Naive thymus-derived CD8-positive, alpha-beta T cell (primary cell): ENCODE results near the gene HOXA7. TPM values are rescaled to one million over a fixed set of nuclear protein-coding genes. Genes with fewer than 3 reads are reported as not detected.

Experiments used
- ATAC-seq, 2 donors: fragments of 150-1000 bp; cut with Tn5 transposase in 1 of 2; sonication (Bioruptor Pico), chemical (Tn5 transposase) in 1 of 2; 1 replicate in 1 of 2; 2 replicates in 1 of 2; pipeline ENCODE4 v1.10.0; 2021; ENCODE audit warnings: mild to moderate bottlenecking in 2 of 2, moderate library complexity in 2 of 2
- POLR2A ChIA-PET: fragments of 350-600 bp; sonication (Branson Sonifier 250); formaldehyde crosslinking; loops from one replicate; lab custom pipeline; 2021; ENCODE audit warnings: antibody characterized with exemption; lab: Charles Lee
- DNase-seq, 10 donors: peaks; one replicate each; pipeline versions ENCODE4 v3.0.0 to v3.0.0-alpha.2; 2020 to 2022
- H3K27ac Mint-ChIP-seq, 10 donors: one replicate each; pipeline ENCODE4 v1.8.0; 2020 to 2022; ENCODE audit warnings: mild to moderate bottlenecking in 10 of 10, mixed read lengths in 10 of 10, moderate library complexity in 4 of 10, inconsistent platforms in 1 of 10
- H3K27me3 Mint-ChIP-seq, 5 donors: one replicate each; pipeline ENCODE4 v1.8.0; 2021 to 2022; ENCODE audit warnings: mixed read lengths in 5 of 5
- H3K36me3 Mint-ChIP-seq, 3 donors: one replicate each; pipeline ENCODE4 v1.8.0; 2020 to 2022; ENCODE audit warnings: mixed read lengths in 3 of 3, mild to moderate bottlenecking in 2 of 3, inconsistent platforms in 1 of 3
- H3K4me1 Mint-ChIP-seq, 4 donors: one replicate each; pipeline ENCODE4 v1.8.0; 2021 to 2022; ENCODE audit warnings: mixed read lengths in 4 of 4
- H3K4me3 Mint-ChIP-seq, 10 donors: one replicate each; pipeline ENCODE4 v1.8.0; 2020 to 2022; ENCODE audit warnings: mild to moderate bottlenecking in 10 of 10, mixed read lengths in 10 of 10, moderate library complexity in 6 of 10, inconsistent platforms in 1 of 10
- H3K9me3 Mint-ChIP-seq, 9 donors: one replicate each; pipeline ENCODE4 v1.8.0; 2020 to 2022; ENCODE audit warnings: mixed read lengths in 9 of 9, mild to moderate bottlenecking in 3 of 9, inconsistent platforms in 1 of 9, moderate library complexity in 1 of 9
- polyA plus RNA-seq, 3 donors: library from polyadenylated mRNA; unstranded; fragments of 300-500 nt; fragmentation: Illumina TruSeq; gene quantifications; one replicate each; pipeline ENCODE4 v1.2.3, GENCODE V29; 2021
- total RNA-seq, 8 experiments: library from RNA in 2 of 8; stranded (reverse) in 2 of 8; gene quantifications; one replicate each; pipeline ENCODE4 v1.2.3 and lab custom pipeline; 2021 to 2026

The HOXA7 gene
- total and polyA plus RNA-seq, 5 experiments from 2014 or later, result not detected

DNA sequence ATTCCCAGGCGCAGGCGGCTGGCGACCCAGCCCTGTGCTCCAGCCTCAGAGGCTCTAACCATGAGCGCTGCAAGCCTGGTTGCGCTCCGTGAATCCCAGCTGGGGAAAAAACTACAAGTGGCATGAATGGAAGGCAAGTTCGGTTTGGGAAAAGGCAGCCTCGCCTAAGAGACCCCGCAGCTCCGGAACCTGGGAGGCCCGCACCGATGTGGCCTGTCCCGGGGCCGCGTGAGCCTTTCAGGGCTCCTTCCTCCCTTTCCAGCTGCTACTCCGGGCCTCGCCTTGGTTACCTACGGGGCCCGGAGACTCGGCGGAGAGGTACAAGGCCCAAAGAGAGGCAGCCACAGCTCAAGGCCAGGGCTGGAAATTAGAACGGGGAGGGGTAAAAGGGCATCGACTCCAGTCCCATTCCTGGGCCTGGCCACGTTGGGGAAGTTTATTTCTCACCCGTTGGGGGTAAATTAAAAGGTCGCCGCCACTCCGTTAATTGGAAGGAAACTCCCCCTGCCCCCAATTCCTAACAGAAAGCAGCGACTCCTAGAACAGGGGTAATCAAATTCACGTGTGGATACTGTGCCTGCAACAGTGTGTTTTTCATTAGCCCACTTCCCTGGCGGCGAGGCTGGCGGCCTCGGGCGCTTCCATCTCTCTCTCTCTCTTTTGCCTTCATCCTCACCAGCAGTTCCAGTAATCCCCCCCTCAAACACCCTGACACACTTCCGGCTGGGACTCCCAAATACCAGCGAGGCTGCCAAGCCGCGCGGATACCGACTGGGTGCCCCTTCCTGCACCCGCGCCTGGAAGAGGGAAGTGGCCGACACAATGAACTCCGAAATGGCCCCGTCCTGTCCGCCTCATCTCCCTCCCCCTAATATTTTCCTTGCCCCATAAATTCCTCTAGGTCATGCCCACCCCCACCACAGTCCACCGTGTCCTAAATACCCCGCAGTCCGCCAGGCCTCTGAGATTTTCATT is 10.3 kb upstream of the HOXA7 start:
- Mint-ChIP-seq H3K27ac (peak overlapping the region in 4 of 10 donors; percentile 7 to 88 (median 81)), H3K4me3 (peak overlapping the region in 9 of 10 donors; percentile 26 to 76 (median 52)), H3K27me3 (peaks cover 42 to 95% (median 71%) of the 10 kb centered on the region in 5 donors), H3K9me3 (peaks cover 0 to 8% (median 0%) of the 10 kb centered on the region in 9 donors), H3K36me3 (peaks cover 0 to 2% (median 1%) of the 10 kb centered on the region in 3 donors), H3K4me1 (peaks cover 18 to 64% (median 44%) of the 10 kb centered on the region in 4 donors)
- POLR2A ChIA-PET, result no interaction called here
- no peak for ATAC-seq
- DNase-seq, result no peak

DNA sequence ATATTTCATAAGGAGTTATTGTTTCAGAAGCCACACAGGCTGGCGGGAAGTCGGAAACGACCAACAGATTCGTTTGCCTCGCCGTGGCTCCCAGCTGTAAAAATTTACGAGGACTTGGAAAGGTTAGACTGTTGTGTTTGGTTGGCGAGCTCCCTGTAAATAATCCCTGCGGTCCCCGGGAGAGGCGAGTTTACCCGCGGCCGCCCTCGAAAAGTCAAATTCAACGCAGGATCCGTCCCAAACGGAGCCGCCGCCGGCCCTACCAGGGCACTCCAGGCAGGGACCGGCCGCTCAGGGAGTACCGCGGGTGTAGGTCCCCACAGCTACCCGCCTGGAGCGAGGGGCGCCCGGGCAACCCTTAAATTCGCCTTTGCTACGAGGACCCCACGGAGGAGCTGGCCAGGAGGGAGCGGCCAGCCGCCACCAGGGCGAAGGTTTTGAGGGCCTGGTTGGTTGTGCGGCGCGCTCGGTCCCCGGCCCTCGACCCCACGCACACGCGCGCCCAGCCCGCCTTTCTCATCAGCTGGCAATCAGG is 9.6 kb upstream of the HOXA7 start:
- H3K27me3 Mint-ChIP-seq, result peaks cover 39 to 89% (median 65%) of the 10 kb centered on the region in 5 donors
- POLR2A ChIA-PET, result interaction anchor here (0.5 kb wide), 1 partner anchor 45 kb away, joined by 3 read pairs; no protein-coding TSS in a partner anchor
- peak in 1 of 10 donors; percentile 54 for DNase-seq
- peaks cover 0 to 8% (median 0%) of the 10 kb centered on the region in 9 donors for H3K9me3 Mint-ChIP-seq
- H3K4me1 Mint-ChIP-seq, result peaks cover 17 to 60% (median 41%) of the 10 kb centered on the region in 4 donors
- peaks cover 0 to 2% (median 0%) of the 10 kb centered on the region in 3 donors for H3K36me3 Mint-ChIP-seq
- peak overlapping the region in 8 of 10 donors; percentile 43 to 81 (median 71) for H3K4me3 Mint-ChIP-seq
- ATAC-seq, result no peak
- H3K27ac Mint-ChIP-seq, result peak overlapping the region in 3 of 10 donors; percentile 81 to 91 (median 88)

DNA sequence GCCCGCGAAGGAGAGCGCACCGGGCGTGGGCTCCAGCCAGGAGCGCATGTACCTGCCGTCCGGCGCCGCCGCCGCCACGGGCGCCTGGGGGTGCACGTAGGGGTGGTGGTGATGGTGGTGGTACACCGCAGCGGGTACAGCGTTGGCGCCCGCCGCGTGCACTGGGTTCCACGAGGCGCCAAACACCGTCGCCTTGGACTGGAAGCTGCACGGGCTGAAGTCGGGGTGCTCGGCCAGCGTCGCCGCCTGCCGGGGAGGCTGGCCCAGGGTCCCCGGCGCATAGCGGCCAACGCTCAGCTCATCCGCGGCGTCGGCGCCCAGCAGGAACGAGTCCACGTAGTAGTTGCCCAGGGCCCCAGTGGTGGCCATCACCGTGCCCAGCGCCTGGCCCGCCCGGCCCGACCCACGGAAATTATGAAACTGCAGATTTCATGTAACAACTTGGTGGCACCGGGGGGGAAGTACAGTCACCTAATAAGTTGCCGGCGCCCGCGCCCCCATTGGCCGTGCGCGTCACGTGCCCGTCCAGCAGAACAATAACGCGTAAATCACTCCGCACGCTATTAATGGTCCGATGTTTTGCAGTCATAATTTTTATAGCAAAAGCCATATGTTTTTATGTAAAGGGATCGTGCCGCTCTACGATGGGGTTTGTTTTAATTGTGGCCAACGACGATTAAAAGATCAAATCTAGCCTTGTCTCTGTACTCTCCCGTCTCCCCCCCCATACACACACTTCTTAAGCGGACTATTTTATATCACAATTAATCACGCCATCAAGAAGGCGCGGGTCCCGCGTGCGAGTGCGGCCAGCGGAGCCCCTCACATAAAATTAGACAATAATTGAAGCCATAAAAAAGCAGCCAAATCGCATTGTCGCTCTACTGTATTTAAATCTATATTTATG is 8.9 kb upstream of the HOXA7 start, which contains the start of gene HOXA9:
Gene HOXA9, minus strand, starts transcription at position 449 of the 907 bp plus-strand sequence. Its CDS starts 80 bp downstream, at position 369.
- peaks cover 36 to 82% (median 61%) of the 10 kb centered on the region in 5 donors for H3K27me3 Mint-ChIP-seq
- H3K27ac Mint-ChIP-seq, result peak within 1 kb of the TSS in 4 of 10 donors; percentile 7 to 91 (median 84)
- no peak for ATAC-seq
- POLR2A ChIA-PET, result interaction anchor here (0.5 kb wide), 1 partner anchor 44 kb away, joined by 3 read pairs; no protein-coding TSS in a partner anchor
- peak in 1 of 10 donors; percentile 56 for DNase-seq
- H3K9me3 Mint-ChIP-seq, result peaks cover 0 to 8% (median 0%) of the 10 kb centered on the region in 9 donors
- H3K36me3 Mint-ChIP-seq, result peaks cover 0 to 2% (median 0%) of the 10 kb centered on the region in 3 donors
- H3K4me1 Mint-ChIP-seq, result peaks cover 18 to 63% (median 41%) of the 10 kb centered on the region in 4 donors
- peak within 1 kb of the TSS; percentile 46 to 81 (median 66) for H3K4me3 Mint-ChIP-seq

DNA sequence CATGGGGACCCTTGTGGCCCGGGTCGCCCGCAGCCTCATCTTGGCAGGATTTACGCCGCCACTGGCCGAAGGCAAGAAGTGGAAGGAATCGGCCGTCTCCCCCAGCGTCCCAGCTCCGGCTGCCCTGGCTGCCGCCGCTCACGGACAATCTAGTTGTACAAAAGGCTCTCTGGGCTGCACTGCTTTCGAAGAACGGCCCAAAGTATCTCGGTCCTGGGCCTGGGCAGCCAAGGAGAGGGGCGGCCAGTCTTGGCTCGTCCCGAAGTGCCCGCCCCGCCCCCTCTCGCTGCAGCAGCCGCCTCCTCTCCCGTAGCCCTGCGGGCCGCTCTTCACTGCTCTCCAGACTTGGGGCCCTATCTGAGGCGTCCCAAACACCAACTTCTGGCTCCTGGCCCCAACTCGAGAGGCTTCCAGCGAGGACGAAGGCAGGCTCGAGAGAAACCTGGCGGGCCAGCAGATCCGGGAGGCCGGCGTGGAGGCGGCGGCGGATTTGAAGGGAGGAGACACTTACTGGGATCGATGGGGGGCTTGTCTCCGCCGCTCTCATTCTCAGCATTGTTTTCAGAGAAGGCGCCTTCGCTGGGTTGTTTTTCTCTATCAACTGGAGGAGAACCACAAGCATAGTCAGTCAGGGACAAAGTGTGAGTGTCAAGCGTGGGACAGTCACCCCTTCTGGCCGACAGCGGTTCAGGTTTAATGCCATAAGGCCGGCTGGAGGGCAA is 8.1 kb upstream of the HOXA7 start:
- POLR2A ChIA-PET, result interaction anchor here (0.6 kb wide), 1 partner anchor 20 kb away, joined by 3 read pairs; the partner anchor contains the start of gene HOXA11
- peak overlapping the region in 9 of 10 donors; percentile 9 to 56 (median 37) for H3K4me3 Mint-ChIP-seq

DNA sequence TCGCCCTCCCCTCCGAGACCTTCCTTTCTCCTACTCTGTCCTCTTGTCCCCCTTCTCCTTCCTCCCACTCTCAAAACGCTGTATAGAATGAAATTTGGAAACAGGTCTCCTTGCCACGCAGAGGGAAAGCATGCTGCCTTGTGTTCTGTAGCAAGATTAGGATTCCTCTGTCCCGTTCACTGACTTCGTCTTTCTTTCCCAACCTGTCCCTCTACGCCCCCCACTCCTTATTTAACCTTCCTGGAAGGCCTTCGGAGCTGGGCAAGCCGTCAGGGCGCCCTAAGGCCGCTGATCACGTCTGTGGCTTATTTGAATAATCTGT is 7.5 kb upstream of the HOXA7 start:
- peaks cover 17 to 61% (median 44%) of the 10 kb centered on the region in 4 donors for H3K4me1 Mint-ChIP-seq
- H3K4me3 Mint-ChIP-seq, result peak overlapping the region in 6 of 10 donors; percentile 3 to 48 (median 32)
- H3K9me3 Mint-ChIP-seq, result peaks cover 0 to 8% (median 0%) of the 10 kb centered on the region in 9 donors
- peak overlapping the region in 3 of 10 donors; percentile 5 to 63 (median 63) for H3K27ac Mint-ChIP-seq
- ATAC-seq (no peak), DNase-seq (no peak)
- H3K36me3 Mint-ChIP-seq, result peaks cover 0 to 2% (median 0%) of the 10 kb centered on the region in 3 donors
- H3K27me3 Mint-ChIP-seq, result peaks cover 42 to 86% (median 68%) of the 10 kb centered on the region in 5 donors
- POLR2A ChIA-PET, result interaction anchor here (0.6 kb wide), 1 partner anchor 21 kb away, joined by 3 read pairs; the partner anchor contains the start of gene HOXA11

More for the DNA sequence above, 8.1 kb upstream of the HOXA7 start:
- Mint-ChIP-seq H3K27me3 (peaks cover 41 to 84% (median 63%) of the 10 kb centered on the region in 5 donors), H3K9me3 (peaks cover 0 to 8% (median 0%) of the 10 kb centered on the region in 9 donors), H3K36me3 (peaks cover 0 to 2% (median 0%) of the 10 kb centered on the region in 3 donors), H3K4me1 (peaks cover 18 to 65% (median 43%) of the 10 kb centered on the region in 4 donors), H3K27ac (peak overlapping the region in 2 of 10 donors; percentile 63 to 91)
- ATAC-seq (no peak), DNase-seq (peak in 1 of 10 donors; percentile 59)

DNA sequence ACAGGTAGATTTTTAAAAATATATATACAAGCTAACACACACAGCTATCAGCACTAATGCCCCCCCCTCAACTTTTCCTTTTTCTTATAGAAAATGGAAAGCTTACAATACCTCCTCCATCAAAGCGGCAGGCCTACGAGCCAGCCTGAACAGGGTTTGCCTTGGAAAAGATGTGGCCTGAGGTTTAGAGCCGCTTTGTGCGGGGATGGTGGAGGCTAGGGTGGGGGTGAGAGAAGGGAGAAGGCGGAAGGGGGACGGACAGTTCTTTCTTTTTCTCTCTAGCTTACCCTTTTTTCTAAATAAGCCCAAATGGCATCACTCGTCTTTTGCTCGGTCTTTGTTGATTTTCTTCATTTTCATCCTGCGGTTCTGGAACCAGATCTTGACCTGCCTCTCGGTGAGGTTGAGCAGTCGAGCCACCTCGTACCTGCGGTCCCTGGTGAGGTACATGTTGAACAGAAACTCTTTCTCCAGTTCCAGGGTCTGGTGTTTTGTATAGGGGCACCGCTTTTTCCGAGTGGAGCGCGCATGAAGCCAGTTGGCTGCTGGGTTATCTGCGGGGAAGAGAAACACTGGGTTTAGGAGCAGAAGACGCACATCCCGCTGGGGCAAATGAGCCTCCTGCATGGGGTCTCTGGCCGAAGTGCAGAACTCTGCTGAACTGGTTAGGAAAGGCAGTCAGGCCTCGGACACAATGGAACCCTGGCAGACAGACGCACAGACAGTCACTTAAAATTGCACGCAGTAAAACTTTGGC is 7.0 kb upstream of the HOXA7 start:
- Mint-ChIP-seq H3K4me1 (peaks cover 15 to 61% (median 42%) of the 10 kb centered on the region in 4 donors), H3K36me3 (peaks cover 0 to 3% (median 0%) of the 10 kb centered on the region in 3 donors), H3K4me3 (peak overlapping the region in 3 of 10 donors; percentile 45 to 46 (median 45)), H3K27ac (peak overlapping the region in 2 of 10 donors; percentile 63), H3K27me3 (peaks cover 41 to 86% (median 67%) of the 10 kb centered on the region in 5 donors), H3K9me3 (peaks cover 0 to 4% (median 0%) of the 10 kb centered on the region in 9 donors)
- POLR2A ChIA-PET, result interaction anchor here (1.6 kb wide), 1 partner anchor 21 kb away, joined by 3 read pairs; the partner anchor contains the start of gene HOXA11
- ATAC-seq (no peak), DNase-seq (peak in 1 of 10 donors; percentile 34)

DNA sequence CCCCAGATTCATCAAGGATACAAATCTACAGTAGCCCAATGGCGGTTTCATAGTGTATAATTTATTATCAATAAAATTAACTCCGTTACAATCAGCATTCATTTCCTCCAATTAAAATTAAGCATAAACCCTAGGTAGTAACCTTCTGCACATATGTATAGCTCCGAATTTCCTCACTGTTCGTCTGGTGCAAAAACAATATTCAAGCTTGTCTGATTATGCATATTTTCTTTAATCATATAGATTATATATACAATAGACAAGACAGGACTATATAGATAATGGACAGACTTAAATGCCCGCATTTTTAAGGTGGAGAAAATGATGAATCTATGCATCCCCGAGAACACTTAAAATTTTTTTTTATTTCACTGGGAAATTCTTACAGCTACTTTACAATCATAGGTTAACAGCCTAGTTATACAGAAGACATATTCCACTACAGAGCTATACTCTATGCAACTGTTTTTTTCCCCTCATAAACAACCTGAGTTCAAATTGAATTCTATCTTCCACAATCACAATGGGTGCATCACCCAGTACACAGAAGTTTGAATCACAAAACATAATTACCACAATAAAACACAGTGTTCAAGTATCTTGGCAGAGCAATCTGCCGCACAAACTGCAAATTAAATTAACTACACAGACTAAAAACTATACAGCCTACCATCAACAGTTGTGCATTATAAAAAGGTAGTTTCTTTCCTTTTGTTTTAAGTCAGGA is 6.2 kb upstream of the HOXA7 start:
- peaks cover 0 to 3% (median 0%) of the 10 kb centered on the region in 3 donors for H3K36me3 Mint-ChIP-seq
- peaks cover 41 to 86% (median 67%) of the 10 kb centered on the region in 5 donors for H3K27me3 Mint-ChIP-seq
- H3K9me3 Mint-ChIP-seq, result peaks cover 0 to 4% (median 0%) of the 10 kb centered on the region in 9 donors

DNA sequence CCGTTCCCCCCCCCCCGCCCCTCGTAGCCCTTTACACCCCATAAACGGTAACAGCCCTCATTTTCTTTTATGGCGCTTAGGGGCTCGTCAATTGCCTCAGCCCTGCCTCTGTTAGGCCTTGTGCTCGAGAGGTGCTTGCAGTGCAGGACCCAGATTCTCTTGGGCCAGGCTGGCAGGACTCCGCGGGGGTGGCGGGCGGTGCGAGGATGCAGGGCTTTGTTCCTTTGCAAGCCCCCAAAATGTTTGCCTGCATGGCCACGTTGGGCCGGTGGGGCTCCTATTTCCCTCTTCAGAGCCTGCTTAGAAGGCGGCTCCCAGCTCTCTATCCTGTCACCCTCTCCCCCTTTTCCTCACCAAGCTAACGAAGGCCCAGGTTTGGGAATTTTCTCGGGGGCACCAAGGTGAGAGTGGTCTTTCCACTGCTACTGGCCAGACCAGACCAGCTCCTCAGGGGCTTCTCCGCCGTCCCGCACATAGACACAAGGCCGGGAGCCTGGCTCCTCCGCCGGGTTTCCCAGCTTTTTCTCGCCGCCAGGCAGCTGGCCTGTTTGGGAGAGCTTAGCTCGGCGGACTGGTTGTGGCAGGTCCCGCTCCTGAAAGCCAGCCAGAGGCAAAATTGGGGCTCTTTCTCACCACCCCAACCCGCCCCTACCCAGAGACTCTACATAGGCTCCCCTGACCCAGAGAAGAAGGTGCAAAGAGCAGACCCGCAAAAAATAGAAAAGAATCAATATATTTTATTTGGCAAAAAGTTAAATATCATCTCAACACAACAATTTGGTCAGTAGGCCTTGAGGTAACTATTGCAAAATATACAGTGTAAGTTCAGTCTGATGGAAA is 5.5 kb upstream of the HOXA7 start:
- Mint-ChIP-seq H3K27me3 (peaks cover 45 to 86% (median 67%) of the 10 kb centered on the region in 5 donors), H3K36me3 (peaks cover 0 to 3% (median 0%) of the 10 kb centered on the region in 3 donors), H3K27ac (no peak overlapping the region), H3K4me3 (peak overlapping the region in 3 of 10 donors; percentile 18 to 38 (median 30)), H3K9me3 (peaks cover 0 to 4% (median 0%) of the 10 kb centered on the region in 9 donors), H3K4me1 (peaks cover 11 to 64% (median 45%) of the 10 kb centered on the region in 4 donors)
- POLR2A ChIA-PET, result interaction anchor here (0.6 to 1.6 kb wide), 2 partner anchors 23 to 216 kb away, joined by 3 to 4 read pairs; partner anchors contain the start of gene HOXA11
- no peak for ATAC-seq
- DNase-seq, result peak in 2 of 10 donors; percentile 10 to 34

More for the DNA sequence above, 6.2 kb upstream of the HOXA7 start:
- H3K4me1 Mint-ChIP-seq, result peaks cover 13 to 64% (median 42%) of the 10 kb centered on the region in 4 donors
- no peak overlapping the region for H3K27ac Mint-ChIP-seq
- DNase-seq, result no peak
- no peak for ATAC-seq
- POLR2A ChIA-PET, result interaction anchor here (0.6 to 1.6 kb wide), 2 partner anchors 22 to 217 kb away, joined by 3 to 4 read pairs; partner anchors contain the start of gene HOXA11
- H3K4me3 Mint-ChIP-seq, result peak overlapping the region in 1 of 10 donors; percentile 5
